Right lobe of liver (tissue), 4 donors: ENCODE data around the gene ANKH.

ENCODE experiments used
- CTCF ChIP-seq, 4 donors: fragments of 200-600 bp in 3 of 4; fragments of 450-650 bp in 1 of 4; IDR thresholded peaks; one replicate each; pipeline versions ENCODE4 v1.5.1 to v1.8.0; 2016 to 2022; ENCODE audit warnings: antibody characterized with exemption in 4 of 4, mild to moderate bottlenecking in 2 of 4
- POLR2A ChIP-seq: fragments of 450-650 bp; IDR thresholded peaks from one replicate; pipeline ENCODE4 v1.6.1; 2017; ENCODE audit warnings: antibody characterized with exemption, mild to moderate bottlenecking
- donor health status: DM: no; HTN: no; CAD: no.
- donor health status: DM: no; HTN: no; CAD: no.
- donor health status: DM: no; HTN: yes; CAD: no.

- TF ChIP-seq CTCF (IDR thresholded peaks at IDR 0.05) = no peak
- TF ChIP-seq POLR2A = no peak
Observed at GRCh38 chr5:14686517-14686916, 185.1 kb downstream of the ANKH start.
